ENCODE data around the gene ITLN2.
"Not testable (repeated sequence)": the region's sequence is repeated elsewhere in the genome, so short reads cannot be mapped to it uniquely, and the experiment has no call there.

Gene ITLN2

DNA sequence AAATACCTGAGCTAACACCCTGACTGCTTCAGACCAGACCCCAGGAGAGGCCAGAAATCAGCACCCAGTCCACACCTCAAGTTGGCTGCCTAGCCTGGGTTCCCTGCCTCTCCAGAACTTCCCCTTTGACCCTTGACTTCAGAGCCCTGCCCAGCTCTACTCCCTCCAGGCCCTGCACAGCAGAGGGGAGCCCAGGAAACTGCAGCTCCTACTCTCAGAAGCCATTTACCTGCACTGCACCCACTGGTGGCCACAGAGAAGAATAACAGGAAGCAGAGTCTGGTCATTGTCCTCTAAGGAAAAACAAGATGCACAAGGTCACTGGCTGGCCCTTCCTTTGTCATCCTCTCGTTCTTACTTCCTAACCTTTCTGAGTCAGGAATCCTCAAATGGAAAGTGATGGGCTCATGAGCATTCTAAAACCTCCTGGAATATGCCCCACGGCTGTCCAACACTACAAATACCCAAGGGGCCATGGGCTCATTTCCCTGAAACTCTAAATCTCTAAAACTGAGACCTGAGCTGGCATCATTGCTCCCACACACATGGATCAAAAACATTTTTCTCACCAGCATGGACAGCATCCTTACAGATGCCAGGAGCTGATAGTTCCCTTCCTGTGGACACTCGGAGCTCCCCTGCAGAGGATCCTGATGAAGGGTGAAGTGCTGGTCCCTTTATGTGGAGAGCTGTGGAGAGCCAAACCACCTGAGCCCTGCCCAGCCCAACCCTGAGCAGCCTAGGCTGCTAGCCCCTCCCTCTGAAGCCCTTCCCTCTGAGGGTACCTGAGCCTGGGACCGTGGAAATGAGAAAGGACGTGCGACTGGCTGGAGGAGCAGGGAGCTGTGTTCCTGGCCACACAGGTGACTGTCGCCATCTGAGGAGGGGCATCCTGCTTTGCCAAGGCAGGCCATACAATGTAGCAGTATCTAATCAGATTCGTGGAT lies at the start of gene ITLN2:
TSS of gene ITLN2 (minus strand) at position 652 of the 947 bp plus-strand sequence. CDS start at position 584, 68 bp downstream.
- peak; percentile 46 for DNase-seq (ENCODE audit: low read depth)

DNA sequence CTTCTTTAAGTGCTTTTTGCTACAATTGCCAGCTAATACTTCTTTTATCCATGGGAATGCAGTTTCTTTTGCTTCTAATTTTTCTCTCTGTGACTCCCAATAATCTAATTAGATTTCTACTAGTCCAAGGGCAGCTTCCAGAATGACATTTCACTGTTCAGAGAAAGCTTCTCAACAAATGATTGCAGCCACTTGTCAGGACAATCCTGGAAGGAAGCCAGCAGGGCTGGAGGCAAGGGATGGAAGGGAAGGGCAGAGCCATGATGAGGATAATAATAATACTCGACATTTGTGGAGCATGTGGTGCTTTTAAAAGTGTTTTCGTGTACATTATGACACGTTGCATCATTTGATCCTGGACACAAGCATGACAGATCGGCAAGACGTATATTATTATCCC lies 46.9 kb upstream of the ITLN2 start:
- DNase-seq (ENCODE audit: low read depth), result no peak

DNA sequence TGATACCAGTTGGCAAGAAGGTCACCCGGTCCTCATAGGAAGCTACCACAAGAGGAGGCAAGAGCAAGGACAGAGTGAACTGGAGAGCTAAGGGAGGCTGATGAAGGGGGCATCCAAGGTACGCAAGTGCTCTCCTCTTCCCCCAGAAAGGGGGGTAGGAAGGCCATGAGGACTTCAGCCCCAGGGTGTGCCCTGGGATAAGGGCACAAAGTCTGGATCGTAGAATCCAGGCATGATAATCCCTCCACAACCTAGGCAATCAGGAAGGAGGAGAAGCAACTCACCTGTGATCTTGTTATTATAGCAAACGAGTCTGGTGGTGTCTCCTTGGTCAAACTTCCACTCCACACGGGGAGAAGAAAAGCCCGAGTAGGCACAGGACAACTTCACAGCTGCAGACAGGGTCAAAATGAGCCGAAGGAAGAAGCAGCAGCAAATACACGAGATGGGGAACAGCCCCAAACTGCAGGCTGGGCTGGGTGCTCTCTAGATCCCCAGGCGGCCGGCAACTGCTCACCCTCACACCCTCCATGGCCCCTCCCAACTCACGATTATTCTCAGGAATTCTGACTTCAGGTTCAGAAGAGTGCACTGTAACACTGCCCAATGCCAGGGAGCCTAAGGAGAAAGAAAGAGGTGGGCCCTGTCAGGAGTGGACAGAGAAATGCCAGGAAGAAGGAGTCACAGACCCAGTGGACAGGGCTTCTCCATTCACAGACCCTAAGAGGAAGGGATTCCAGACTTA lies 46.3 kb upstream of the ITLN2 start:
- no peak for DNase-seq (ENCODE audit: low read depth)

DNA sequence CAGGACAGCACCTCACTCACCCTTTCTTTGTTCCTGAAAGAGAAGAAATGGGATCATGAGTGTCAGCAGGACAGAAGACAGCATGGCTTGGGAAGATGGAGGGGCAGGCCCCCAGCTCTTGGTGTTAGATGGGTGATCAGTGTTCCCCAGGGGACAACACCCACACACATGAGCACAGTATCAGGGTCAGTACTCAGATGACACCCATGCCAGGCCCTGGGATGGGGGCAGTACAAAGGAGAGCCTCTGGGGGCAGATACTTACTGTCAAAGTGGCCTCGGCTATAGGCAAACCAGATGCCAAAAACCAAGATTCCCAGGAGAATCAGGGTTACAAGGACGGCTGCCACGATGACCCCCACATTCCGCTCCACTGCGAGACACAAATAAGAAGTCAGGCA lies 44.8 kb upstream of the ITLN2 start:
- DNase-seq (ENCODE audit: low read depth), result no peak

DNA sequence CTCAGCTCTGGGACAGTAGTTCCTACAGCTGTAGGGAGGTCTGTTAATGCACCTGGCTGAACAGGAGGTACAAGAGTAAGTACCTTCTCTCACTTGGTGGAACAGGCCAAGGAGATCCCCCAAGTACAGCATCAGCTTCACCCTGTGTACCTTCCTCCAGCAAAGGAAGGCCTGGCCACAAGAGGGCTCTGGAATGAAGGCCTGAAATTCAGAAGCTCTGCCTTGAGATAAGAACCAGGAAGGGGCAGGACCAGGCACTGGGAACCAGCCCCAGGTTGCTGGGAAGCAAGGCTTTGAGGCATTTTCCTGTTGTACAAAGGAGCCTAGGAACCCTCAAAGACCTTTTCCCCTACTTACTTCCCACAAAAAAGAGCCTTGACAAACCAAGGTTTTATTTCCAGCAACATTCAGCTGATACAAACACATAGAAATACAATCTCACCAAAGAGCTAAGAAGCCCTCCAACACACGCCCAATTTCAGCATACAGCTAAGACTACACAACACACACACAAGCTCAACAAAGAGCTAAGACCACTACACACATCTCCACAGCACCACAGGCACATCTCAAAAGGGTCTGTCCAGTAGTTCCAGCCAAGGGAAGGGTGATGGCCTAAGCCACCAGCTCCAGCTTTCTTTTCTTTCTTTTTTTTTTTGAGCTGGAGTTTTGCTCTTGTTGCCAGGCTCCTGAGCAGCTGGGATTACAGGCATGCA lies 42.9 kb upstream of the ITLN2 start:
- DNase-seq (ENCODE audit: low read depth), result peak; percentile 52

DNA sequence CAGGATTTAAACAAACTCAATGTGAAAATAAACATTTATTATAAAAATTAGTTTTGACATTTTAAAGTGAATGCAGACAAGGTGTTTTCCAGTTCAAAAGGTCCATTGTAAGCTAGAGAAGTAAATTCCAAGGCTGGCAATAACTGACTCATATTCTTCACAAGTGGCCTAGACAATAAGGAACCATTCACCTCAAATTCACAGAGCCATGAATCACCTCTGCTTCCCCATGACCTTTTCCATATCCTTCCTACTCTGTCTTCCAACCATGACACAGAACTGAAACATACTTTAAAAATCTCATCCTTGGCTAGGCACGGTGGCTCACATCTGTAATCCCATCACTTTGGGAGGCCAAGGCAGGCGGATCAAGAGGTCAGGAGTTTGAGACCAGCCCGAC lies 41.6 kb upstream of the ITLN2 start:
- DNase-seq (ENCODE audit: low read depth), result no peak

DNA sequence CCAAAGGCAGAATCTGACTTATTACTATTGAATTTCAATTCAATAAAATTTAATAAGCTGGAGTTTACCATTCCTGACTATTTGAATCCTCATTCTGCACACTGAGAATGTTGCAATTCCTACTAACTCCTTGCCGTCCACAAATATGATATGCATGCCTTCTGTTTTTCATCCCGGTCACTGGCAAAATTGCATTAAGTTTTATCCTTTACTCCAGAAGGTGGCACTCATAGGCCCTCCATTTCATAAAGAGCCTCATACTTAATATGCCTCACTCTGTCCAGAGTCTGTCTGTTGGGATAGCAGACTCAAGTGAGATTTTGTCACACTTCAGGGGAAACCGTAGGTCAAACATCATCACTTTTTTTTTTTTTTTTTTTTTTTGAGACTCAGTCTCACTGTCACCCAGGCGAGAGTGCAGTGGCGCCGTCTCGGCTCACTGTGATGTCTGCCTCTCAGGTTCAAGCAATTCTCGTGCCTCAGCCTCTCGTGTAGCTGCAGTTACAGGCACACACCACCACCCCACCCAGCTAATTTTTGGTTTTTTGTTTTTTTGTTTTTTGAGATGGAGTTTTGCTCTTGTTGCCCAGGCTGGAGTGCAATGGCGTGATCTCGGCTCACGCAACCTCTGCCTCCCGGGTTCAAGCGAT lies 39.1 kb upstream of the ITLN2 start:
- no peak for DNase-seq (ENCODE audit: low read depth)

DNA sequence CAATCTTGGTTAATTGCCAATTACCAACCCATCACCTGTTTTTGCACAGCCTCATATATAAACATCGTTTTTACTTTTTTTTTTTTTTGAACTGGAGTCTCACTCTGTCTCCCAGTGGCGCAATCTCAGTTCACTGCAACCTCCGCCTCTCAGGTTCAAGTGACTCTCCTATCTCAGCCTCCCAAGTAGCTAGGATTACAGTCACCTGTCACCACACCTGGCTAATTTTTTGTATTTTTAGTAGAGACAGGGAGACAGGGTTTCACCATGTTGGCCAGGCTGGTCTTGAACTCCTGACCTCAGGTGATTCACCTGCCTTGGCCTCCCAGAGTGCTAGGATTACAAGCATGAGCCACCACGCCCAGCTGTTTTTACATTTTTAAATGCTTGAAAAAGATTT lies 37.4 kb upstream of the ITLN2 start:
- not testable (repeated sequence) for DNase-seq (ENCODE audit: low read depth)

DNA sequence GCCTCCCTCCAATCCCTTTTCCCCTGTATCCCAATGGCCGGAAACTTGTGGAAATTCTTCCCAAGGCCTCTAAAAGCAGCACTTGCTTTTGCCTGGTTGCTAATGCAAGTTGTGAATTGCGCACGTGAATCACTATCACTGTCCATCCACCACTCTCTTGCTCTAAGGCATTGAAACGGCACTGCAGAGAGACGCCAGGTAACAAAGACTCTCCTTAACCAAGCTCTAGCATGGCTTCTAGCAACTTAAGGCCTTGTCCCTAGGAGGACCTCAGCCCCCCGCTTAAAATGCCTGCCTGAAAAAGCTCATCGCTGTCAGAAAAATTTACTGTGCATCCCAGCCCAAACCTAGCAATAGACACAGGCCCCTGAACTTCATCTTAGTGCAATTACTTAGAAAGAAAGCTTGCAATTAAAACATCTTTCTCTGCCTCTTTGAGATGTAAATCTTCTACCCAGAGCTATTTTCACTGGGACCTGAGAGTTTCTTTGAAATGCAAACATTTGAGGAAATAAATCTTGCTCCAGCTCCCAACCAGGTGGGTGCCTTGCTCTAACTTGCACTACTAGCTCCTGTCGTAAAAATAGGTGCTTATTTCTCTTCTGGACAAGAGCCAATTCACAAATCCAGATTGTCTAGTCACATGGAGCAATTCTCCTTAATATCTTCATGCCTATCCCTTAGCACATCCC lies 32.9 kb upstream of the ITLN2 start:
- no peak for DNase-seq (ENCODE audit: low read depth)

DNA sequence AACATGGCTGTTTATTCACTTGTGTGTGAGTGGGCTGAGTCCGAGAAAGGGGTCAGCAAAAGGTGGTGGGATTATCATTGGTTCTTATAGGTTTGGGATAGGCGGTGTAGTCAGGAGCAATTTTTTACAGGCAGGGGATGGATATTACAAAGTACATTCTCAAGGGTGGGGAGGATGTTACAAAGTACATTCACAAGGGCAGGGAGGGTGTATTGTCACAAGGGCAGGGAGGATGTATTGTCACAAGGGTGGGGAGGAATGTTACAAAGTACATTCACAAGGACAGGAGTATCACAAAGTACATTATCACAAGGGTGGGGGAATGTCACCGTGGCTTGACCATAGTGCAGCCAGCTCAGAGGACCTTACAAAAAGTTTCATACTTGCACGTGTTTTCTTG lies 31.1 kb upstream of the ITLN2 start:
- DNase-seq (ENCODE audit: low read depth), result no peak

DNA sequence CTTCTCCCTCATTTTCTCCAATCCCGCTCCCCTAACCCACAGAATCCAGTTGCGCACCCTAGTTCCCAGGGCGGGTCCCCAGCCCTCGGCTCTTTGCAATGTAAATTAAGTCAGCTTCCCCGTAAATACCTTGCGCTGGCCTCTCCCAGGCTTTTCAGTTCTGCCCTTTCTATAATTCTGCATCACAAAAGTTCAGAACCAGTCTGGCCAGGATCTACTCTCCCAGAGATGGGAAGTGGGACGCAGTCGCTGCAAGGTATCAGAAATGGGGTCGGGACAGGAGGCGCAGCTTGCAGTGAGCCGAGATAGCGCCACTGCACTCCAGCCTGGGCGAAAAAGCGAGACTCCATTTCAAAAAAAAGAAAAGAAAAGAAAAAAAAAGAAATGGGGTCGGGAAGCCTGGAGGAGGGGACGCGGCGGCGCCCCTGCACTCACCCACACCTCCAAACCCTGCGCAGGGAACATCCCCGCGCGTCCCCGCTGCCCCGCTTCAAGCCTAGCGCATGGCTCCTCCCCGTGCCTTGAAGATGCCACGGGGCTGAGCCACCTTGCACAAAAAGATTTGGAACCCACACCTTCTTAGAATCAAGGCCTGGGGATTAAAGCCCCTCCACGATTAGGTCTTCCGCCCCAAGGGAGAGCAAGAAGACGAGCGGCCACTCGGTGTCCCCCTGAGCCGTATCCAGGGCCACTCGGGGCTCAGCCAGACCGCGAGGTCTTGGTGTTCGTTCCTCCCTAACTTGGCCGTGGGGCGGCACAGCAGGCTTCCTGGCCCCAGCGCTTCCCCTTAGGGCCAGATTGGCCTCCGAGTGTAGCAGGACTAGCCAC lies 27.2 kb upstream of the ITLN2 start:
- no peak for DNase-seq (ENCODE audit: low read depth)

DNA sequence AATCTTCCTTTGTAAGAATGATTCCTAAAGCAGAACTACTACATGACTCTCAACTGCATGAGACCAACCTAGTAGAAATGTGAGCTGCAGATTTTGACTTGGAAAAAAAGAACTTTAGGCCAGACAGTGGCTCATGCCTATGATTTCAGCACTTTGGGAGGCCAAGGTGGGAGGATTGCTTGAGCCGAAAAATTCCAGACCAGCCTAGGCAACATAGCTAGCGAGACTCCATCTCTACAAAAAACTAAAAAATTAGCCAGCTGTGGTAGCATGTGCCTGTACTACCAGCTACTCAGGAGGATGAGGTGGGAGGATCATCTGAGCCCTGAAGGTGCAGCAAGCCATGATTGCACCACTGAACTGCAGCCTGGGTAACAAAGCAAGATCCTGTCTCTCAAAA lies 24.7 kb upstream of the ITLN2 start:
- no peak for DNase-seq (ENCODE audit: low read depth)

DNA sequence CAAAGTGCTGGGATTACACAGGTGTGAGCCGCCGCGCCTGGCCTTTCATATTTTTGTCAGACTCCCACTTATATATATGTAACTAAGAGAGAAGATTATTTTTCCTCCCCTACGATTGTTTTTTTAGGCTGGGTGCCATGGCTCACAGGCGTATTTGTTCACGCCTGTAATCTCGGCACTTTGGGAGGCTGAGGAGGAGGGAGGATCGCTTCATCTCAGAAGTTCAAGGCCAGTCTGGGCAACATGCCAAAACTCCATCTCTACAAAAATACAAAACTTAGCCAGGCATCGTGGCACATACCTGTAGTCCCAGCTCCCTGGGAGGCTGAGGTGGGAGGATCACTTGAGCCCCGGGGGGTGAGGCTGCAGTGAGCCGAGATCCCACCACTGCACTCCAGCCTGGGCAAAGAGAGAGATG lies 23.9 kb upstream of the ITLN2 start:
- DNase-seq (ENCODE audit: low read depth), result no peak

DNA sequence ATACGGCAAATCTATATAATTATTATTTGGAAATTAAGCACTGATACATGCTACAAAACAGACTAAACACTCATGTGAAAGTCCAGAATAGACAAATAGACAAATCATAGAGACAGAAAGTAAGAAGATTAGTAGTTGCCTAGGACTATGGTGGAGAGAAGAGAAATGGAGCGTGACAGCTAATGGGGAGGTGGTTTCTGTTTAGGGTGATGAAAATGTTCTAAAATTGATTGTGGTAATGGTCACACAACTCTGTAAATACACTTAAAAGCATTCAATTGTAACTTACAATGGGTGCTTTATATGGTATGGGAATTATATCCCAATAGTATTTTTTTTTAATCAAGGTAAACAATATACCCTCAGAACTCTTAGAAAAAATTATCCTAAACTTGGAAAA lies 20.4 kb upstream of the ITLN2 start:
- no peak for DNase-seq (ENCODE audit: low read depth)

DNA sequence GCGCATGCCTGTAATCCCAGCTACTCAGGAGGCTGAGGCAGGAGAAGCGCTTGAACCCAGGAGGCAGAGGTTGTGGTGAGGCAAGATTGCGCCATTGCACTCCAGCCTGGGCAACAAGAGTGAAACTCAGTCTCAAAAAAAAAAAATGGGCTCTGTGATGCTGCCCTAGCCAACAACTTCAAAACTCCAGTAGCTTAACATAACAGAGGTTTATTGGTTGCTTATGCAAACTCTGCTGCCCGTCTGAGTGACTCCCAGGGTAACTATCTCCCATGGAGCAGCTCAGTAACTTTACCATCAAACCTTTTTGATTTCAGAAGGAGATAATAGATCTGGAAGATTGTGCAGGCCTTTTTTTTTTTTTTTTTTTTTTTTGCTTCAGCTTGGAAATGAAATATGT lies 18.9 kb upstream of the ITLN2 start:
- no peak for DNase-seq (ENCODE audit: low read depth)

DNA sequence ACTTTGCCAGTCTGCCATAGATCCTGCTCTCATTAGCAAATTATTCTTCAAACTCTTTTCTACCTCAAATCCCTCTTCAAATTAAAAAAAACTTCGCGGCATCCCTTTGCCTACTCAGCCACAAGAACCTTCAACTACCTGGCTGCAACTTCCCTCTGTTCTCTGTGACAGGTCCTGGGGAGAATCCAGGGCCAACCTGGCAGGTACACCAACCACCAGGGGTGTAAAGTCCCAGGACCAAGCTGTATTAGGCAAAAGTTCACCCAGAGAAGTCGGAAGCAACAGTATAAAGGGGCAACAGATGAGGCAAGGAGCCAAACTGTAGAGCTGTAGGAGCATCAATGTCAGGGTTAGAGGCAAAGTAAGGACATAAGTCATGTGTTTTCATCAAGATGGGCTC lies 18.3 kb upstream of the ITLN2 start:
- DNase-seq (ENCODE audit: low read depth), result no peak

DNA sequence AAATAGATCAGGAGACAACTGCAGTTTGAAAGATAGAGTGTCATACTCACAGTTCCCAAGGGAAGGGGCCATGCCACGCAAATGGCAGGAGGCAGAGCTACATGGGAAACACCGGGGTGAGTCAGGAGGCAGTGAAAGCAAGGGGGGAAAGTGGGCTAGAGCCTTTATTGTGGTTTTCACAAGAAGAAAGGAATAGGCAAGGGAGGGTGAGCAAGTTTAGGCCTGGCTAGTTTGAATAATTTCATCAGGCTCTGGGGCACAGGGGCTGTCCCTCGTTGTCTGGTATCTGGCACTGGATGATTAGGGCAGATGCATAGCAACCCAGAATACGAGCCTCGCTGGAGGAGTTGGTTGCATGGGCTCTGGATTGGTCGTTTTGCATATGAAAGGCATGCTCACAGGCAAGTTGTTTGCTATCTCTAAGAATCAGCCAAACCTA lies 17.0 kb upstream of the ITLN2 start:
- no peak for DNase-seq (ENCODE audit: low read depth)

DNA sequence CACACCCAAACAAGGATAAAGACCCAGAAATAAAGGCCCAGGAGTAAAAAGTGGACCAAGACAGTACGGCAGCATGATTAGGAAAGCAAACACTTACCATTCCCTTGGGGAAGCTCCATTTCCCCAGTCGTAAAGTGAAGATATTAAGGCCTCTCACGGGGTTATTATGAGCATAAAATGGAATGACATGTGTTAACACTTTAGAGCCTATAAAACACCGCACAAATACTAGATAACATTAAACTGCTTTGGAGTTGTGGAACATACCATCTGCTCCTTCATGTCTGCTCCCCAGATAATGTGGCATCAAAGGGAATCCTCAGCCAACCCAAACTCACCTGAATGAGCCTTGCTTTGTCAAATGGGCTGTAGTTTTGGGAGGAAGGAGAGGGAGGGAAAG lies 8.9 kb upstream of the ITLN2 start:
- DNase-seq (ENCODE audit: low read depth), result no peak

DNA sequence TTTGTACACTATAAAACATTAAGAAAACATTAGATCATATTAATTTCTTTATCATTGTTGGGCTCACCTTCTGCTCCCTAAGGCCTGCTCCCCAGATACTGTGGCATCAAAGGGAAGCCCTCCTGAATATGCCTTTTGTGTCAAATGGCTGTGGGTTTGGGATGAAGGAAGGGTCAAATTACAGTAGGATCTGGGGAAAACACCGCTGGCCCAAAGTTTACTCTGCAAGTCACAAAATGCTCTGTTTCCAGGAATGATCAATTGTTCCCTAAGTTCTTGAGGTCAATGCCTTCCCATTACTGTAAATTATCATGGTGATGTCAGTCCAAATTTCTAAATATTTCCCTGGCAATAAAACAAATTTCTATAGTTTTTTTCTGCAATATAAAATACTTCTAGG lies 6.8 kb upstream of the ITLN2 start:
- DNase-seq (ENCODE audit: low read depth), result no peak

DNA sequence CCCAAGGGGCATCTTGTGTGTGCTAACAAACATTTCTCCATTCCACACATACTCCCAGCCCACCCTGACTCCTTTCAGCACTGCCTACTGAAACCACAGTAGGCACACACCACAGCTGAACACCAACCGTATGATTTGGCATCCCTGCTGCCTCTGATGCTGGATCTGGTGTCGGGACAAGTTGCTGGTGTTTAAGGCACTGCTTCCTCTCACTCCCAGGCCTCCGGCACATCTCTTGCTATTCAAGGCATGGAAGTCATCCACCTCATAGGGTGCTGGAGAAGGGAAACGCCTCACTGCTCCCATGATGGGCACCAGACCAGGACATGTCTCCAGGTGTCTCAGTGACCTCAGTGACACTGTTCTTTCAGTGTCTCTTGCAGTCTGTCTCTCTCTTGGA lies 2.4 kb upstream of the ITLN2 start:
- DNase-seq (ENCODE audit: low read depth), result no peak

DNA sequence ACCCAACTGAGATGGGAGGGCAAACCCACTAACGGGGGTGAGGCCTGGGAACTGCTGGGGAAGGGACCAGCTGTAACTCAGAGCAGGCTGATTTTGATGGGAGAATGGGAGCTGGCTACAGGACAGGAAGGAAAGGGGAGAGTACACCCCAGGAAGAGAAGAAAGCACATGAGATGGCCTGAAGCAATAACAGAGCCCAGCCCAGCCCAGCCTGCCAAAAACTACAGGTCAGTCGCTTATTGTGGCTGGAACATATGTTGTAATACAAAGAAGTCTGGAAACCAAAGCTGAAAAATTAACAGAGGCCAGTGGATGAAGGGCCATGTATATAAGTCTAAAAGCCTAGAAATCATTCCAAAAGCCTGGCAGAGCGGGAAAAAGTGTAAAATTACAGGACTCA lies 1.6 kb downstream of the ITLN2 start:
- no peak for DNase-seq (ENCODE audit: low read depth)

Measured in CMK (cell line).